GM12891 (cell line): ENCODE results near the gene PSMD14.

Experiments used
- POLR2A ChIP-seq: IDR thresholded peaks from 2 replicates; pipeline ENCODE4 v1.6.1; 2011; ENCODE audit warnings: low read depth, low read length, control low read depth
- POLR2AphosphoS5 ChIP-seq: IDR thresholded peaks from 2 replicates; pipeline ENCODE4 v1.6.1; 2011; ENCODE audit warnings: low read depth, low read length, control low read depth
- TAF1 ChIP-seq: IDR thresholded peaks from 2 replicates; pipeline ENCODE4 v1.6.1; 2011; ENCODE audit warnings: low read depth, low read length, control low read depth

DNA sequence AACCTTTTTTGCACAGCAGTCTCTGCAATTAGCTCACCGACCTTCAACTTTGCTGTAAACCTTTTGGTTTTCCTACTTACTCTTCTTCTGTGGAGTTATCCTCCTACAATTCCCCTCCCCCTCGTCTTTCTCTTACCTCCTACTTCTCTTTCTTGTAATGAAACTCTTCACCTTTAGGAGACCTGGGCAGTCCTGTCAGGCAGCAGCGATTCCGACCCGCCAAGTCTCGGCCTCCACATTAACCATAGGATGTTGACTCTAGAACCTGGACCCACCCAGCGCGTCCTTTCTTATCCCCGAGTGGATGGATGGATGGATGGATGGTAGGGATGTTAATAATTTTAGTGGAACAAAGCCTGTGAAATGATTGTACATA is 116.2 kb downstream of the PSMD14 start:
- TF ChIP-seq POLR2A (no peak), POLR2AphosphoS5 (no peak), TAF1 (no peak)
